PC-9 (cell line): Measurements from ENCODE around the gene GAS7.

Experiments
- CTCF ChIP-seq: fragments of 200-600 bp; sonication (generic); conservative IDR thresholded peaks from 2 replicates; pipeline ENCODE4 v1.6.1; 2017; ENCODE audit warnings: mixed run types, antibody characterized with exemption, mild to moderate bottlenecking, moderate library complexity
- EZH2 ChIP-seq: fragments of 200-600 bp; sonication (generic); IDR thresholded peaks from 2 replicates; pipeline ENCODE4 v1.8.0; 2017; ENCODE audit warnings: antibody characterized with exemption, low read depth

- TF ChIP-seq CTCF, result no peak
- no peak for TF ChIP-seq EZH2
Observed at GRCh38 chr17:9907131-9907530, 291.3 kb downstream of the GAS7 start.
